ENCODE measurements around the gene ZNF684. TPM values are rescaled to one million over a fixed set of nuclear protein-coding genes. Genes with fewer than 3 reads are reported as not detected.

Gene ZNF684
- total RNA-seq, 4 donors from 2014 or later: 0.27 to 3.1 (median 1.6) TPM

- peaks cover 0 to 79% (median 16%) of the 10 kb centered on the region in 3 donors for H3K9me3 ChIP-seq
- no peak for TF ChIP-seq POLR2A (IDR thresholded peaks at IDR 0.05)
- TF ChIP-seq CTCF (IDR thresholded peaks at IDR 0.05): no peak
- H3K36me3 ChIP-seq: peaks cover 0 to 14% (median 0%) of the 10 kb centered on the region in 3 donors
- DNase-seq: no peak
- H3K27ac ChIP-seq: no peak overlapping the region
- no peak overlapping the region for H3K4me3 ChIP-seq
- intact Hi-C loops (cut with DNase I): no loop called here
- no peaks in the 10 kb centered on the region for H3K27me3 ChIP-seq
- no peaks in the 10 kb centered on the region for H3K4me1 ChIP-seq
- WGBS, 2 donors: 69 to 91% methylated on average over 2 of the region's 2 CpGs
Observed at GRCh38 chr1:40519517-40519916, 11.9 kb upstream of the ZNF684 start.

- peaks cover 5 to 19% (median 6%) of the 10 kb centered on the region in 3 donors for H3K4me1 ChIP-seq
- DNase-seq: no peak
- H3K4me3 ChIP-seq: peak overlapping the region; percentile 41 to 80 (median 66)
- H3K36me3 ChIP-seq: no peaks in the 10 kb centered on the region
- H3K27me3 ChIP-seq: no peaks in the 10 kb centered on the region
- no peak for TF ChIP-seq POLR2A (IDR thresholded peaks at IDR 0.05)
- TF ChIP-seq CTCF (IDR thresholded peaks at IDR 0.05): no peak
- peaks cover 0 to 5% (median 0%) of the 10 kb centered on the region in 3 donors for H3K9me3 ChIP-seq
- intact Hi-C loops (cut with DNase I): no loop called here
- 29 to 38% methylated on average over 5 of the region's 5 CpGs for WGBS, 2 donors
- H3K27ac ChIP-seq: peak overlapping the region; percentile 64 to 89 (median 86)
Observed at GRCh38 chr1:40530735-40531380, 579 bp upstream of the ZNF684 start.

GRCh38 chr1:40532062-40532389 lies 589 bp downstream of the ZNF684 start:
- Histone ChIP-seq H3K9me3 (no peaks in the 10 kb centered on the region), H3K4me1 (peaks cover 5 to 19% (median 6%) of the 10 kb centered on the region in 3 donors), H3K27ac (peak overlapping the region; percentile 64 to 89 (median 86)), H3K36me3 (no peaks in the 10 kb centered on the region), H3K4me3 (peak overlapping the region; percentile 41 to 80 (median 66)), H3K27me3 (no peaks in the 10 kb centered on the region)
- TF ChIP-seq POLR2A (IDR thresholded peaks at IDR 0.05): no peak
- DNase-seq: no peak
- WGBS, 2 donors: 7% methylated on average over 3 of the region's 3 CpGs; no CpG with 5 or more reads in 1 of the 2 donors
- intact Hi-C loops (cut with DNase I): no loop called here

- TF ChIP-seq CTCF (IDR thresholded peaks at IDR 0.05) (peak; percentile 7 to 59 (median 47)), POLR2A (IDR thresholded peaks at IDR 0.05) (no peak)
- H3K4me1 ChIP-seq: peaks cover 5 to 19% (median 6%) of the 10 kb centered on the region in 3 donors
- no peak overlapping the region for H3K27ac ChIP-seq
- intact Hi-C loops (cut with DNase I): no loop called here
- H3K27me3 ChIP-seq: no peaks in the 10 kb centered on the region
- no peaks in the 10 kb centered on the region for H3K9me3 ChIP-seq
- no peak overlapping the region for H3K4me3 ChIP-seq
- no peak for DNase-seq
- H3K36me3 ChIP-seq: no peaks in the 10 kb centered on the region
Observed at GRCh38 chr1:40532844-40533424, 1.5 kb downstream of the ZNF684 start.

- no peak overlapping the region for H3K27ac ChIP-seq
- no peaks in the 10 kb centered on the region for H3K9me3 ChIP-seq
- intact Hi-C loops (cut with DNase I): no loop called here
- H3K27me3 ChIP-seq: no peaks in the 10 kb centered on the region
- no peak overlapping the region for H3K4me3 ChIP-seq
- DNase-seq: no peak
- peaks cover 5 to 19% (median 6%) of the 10 kb centered on the region in 3 donors for H3K4me1 ChIP-seq
- TF ChIP-seq POLR2A (IDR thresholded peaks at IDR 0.05) (no peak), CTCF (IDR thresholded peaks at IDR 0.05) (no peak)
- no peaks in the 10 kb centered on the region for H3K36me3 ChIP-seq
Observed at GRCh38 chr1:40534589-40534988, 3.2 kb downstream of the ZNF684 start.
